GM23338 (cell line): ENCODE measurements around the gene HNRNPC.

Experiments used
- CREB1 ChIP-seq: fragments of 250-450 bp; sonication (Bioruptor Pico); IDR thresholded peaks from 2 replicates; pipeline ENCODE4 v1.5.0; 2020; ENCODE audit warnings: low read depth, mild to moderate bottlenecking, moderate library complexity
- EZH2 ChIP-seq: fragments of 200-600 bp; sonication (generic); IDR thresholded peaks from one replicate; pipeline ENCODE4 v1.8.0; 2017; ENCODE audit warnings: antibody characterized with exemption, mild to moderate bottlenecking, low read depth; ENCODE audit not compliant: unreplicated experiment
- EZH2phosphoT487 ChIP-seq: fragments of 200-600 bp; sonication (generic); IDR thresholded peaks from one replicate; pipeline ENCODE4 v1.8.1; 2018; ENCODE audit warnings: antibody characterized with exemption; ENCODE audit not compliant: unreplicated experiment
- JUNB ChIP-seq: IDR thresholded peaks from one replicate; pipeline ENCODE4 v1.6.1; 2016; ENCODE audit warnings: antibody characterized with exemption; ENCODE audit not compliant: unreplicated experiment
- NANOG ChIP-seq: IDR thresholded peaks from 2 replicates; pipeline ENCODE4 v1.6.1; 2016; ENCODE audit warnings: antibody characterized with exemption, borderline replicate concordance
- POLR2AphosphoS5 ChIP-seq: IDR thresholded peaks from 2 replicates; pipeline ENCODE4 v1.6.1; 2016; ENCODE audit warnings: antibody characterized with exemption, low read depth
- STAT1 ChIP-seq: IDR thresholded peaks from one replicate; pipeline ENCODE4 v1.6.1; 2016; ENCODE audit warnings: antibody characterized with exemption; ENCODE audit not compliant: unreplicated experiment
- ZNF331 ChIP-seq: fragments of 250-450 bp; sonication (Bioruptor Pico); IDR thresholded peaks from 2 replicates; pipeline ENCODE4 v1.5.0; 2020; ENCODE audit warnings: low read depth, mild to moderate bottlenecking, moderate library complexity
- ZNF462 ChIP-seq: fragments of 250-450 bp; sonication (Bioruptor Pico); IDR thresholded peaks from 2 replicates; pipeline ENCODE4 v1.5.0; 2020; ENCODE audit warnings: mild to moderate bottlenecking, moderate library complexity
- TF ChIP-seq, protein P1 (sequence below), 2 experiments: fragments of 200-600 bp in 1 of 2; sonication (generic) in 1 of 2; conservative IDR thresholded peaks; 2 replicates each; pipeline versions ENCODE4 v1.5.1 to v1.6.1; 2016 to 2017; ENCODE audit warnings: antibody characterized with exemption in 2 of 2, low read depth in 2 of 2, mild to moderate bottlenecking in 2 of 2, moderate library complexity in 1 of 2
- TF ChIP-seq, protein P2 (sequence below): IDR thresholded peaks from one replicate; pipeline ENCODE4 v1.6.1; 2018; ENCODE audit warnings: antibody characterized with exemption; ENCODE audit not compliant: unreplicated experiment
- TF ChIP-seq, protein P3 (sequence below): IDR thresholded peaks from 2 replicates; pipeline ENCODE4 v1.6.1; 2016; ENCODE audit warnings: antibody characterized with exemption

DNA sequence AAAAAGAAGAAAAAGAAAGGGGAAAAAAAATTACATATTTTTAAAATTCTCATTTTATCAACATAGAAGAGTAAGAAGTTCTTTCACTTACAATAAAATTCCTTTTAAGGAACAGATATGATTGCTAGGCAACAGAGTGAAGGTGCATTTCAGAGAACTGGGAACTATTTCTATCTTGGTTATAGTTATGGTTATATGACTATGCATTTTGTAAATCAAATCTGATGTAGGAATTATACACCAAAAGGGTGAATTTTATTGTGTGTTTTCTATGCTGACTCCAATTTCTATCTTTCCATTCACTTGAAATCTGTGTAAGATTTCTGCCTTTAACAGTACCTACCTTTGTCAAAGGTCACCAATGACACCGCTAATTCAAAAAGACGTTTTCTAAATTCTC is 50.1 kb downstream of the HNRNPC start:
- TF ChIP-seq, protein P1, sequence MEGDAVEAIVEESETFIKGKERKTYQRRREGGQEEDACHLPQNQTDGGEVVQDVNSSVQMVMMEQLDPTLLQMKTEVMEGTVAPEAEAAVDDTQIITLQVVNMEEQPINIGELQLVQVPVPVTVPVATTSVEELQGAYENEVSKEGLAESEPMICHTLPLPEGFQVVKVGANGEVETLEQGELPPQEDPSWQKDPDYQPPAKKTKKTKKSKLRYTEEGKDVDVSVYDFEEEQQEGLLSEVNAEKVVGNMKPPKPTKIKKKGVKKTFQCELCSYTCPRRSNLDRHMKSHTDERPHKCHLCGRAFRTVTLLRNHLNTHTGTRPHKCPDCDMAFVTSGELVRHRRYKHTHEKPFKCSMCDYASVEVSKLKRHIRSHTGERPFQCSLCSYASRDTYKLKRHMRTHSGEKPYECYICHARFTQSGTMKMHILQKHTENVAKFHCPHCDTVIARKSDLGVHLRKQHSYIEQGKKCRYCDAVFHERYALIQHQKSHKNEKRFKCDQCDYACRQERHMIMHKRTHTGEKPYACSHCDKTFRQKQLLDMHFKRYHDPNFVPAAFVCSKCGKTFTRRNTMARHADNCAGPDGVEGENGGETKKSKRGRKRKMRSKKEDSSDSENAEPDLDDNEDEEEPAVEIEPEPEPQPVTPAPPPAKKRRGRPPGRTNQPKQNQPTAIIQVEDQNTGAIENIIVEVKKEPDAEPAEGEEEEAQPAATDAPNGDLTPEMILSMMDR (conservative IDR thresholded peaks at IDR 0.05; ENCODE audit: low read depth in 2 of 2) = no peak
- TF ChIP-seq EZH2phosphoT487 (no peak), EZH2 (no peak), POLR2AphosphoS5 (no peak), ZNF331 (no peak), JUNB (no peak), NANOG (no peak), STAT1 (no peak), ZNF462 (CRISPR knock-in tag) (no peak), CREB1 (CRISPR knock-in tag) (no peak)
- TF ChIP-seq, protein P2, sequence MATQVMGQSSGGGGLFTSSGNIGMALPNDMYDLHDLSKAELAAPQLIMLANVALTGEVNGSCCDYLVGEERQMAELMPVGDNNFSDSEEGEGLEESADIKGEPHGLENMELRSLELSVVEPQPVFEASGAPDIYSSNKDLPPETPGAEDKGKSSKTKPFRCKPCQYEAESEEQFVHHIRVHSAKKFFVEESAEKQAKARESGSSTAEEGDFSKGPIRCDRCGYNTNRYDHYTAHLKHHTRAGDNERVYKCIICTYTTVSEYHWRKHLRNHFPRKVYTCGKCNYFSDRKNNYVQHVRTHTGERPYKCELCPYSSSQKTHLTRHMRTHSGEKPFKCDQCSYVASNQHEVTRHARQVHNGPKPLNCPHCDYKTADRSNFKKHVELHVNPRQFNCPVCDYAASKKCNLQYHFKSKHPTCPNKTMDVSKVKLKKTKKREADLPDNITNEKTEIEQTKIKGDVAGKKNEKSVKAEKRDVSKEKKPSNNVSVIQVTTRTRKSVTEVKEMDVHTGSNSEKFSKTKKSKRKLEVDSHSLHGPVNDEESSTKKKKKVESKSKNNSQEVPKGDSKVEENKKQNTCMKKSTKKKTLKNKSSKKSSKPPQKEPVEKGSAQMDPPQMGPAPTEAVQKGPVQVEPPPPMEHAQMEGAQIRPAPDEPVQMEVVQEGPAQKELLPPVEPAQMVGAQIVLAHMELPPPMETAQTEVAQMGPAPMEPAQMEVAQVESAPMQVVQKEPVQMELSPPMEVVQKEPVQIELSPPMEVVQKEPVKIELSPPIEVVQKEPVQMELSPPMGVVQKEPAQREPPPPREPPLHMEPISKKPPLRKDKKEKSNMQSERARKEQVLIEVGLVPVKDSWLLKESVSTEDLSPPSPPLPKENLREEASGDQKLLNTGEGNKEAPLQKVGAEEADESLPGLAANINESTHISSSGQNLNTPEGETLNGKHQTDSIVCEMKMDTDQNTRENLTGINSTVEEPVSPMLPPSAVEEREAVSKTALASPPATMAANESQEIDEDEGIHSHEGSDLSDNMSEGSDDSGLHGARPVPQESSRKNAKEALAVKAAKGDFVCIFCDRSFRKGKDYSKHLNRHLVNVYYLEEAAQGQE = no peak
- TF ChIP-seq, protein P3, sequence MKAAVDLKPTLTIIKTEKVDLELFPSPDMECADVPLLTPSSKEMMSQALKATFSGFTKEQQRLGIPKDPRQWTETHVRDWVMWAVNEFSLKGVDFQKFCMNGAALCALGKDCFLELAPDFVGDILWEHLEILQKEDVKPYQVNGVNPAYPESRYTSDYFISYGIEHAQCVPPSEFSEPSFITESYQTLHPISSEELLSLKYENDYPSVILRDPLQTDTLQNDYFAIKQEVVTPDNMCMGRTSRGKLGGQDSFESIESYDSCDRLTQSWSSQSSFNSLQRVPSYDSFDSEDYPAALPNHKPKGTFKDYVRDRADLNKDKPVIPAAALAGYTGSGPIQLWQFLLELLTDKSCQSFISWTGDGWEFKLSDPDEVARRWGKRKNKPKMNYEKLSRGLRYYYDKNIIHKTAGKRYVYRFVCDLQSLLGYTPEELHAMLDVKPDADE = no peak
